Measurements from ENCODE around the gene LYZL1.

DNA sequence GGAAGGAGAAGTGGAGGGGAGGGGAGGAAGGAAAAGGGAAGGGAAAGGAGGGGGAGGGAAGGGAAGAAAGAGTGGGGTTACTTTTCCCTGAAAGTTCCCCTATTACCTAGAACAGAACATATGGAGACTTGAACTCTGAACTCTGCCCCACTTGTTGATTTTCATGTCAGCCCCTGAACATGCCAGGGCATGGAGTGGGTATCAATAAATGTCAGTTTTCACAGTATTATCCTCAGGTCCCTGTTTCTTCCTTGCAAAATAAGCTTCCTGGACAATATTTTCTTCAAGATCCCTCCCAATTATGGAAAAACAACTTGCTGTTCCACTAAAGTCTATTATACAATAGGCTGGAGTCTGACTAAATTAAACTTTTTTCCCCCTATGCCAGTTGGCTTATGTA is 46.9 kb upstream of the LYZL1 start:
- TF ChIP-seq, protein P1, sequence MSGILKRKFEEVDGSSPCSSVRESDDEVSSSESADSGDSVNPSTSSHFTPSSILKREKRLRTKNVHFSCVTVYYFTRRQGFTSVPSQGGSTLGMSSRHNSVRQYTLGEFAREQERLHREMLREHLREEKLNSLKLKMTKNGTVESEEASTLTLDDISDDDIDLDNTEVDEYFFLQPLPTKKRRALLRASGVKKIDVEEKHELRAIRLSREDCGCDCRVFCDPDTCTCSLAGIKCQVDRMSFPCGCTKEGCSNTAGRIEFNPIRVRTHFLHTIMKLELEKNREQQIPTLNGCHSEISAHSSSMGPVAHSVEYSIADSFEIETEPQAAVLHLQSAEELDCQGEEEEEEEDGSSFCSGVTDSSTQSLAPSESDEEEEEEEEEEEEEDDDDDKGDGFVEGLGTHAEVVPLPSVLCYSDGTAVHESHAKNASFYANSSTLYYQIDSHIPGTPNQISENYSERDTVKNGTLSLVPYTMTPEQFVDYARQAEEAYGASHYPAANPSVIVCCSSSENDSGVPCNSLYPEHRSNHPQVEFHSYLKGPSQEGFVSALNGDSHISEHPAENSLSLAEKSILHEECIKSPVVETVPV (CRISPR knock-in tag; IDR thresholded peaks at IDR 0.05): no peak
- TF ChIP-seq ZFP3 (CRISPR knock-in tag; IDR thresholded peaks at IDR 0.05) (no peak), ZFP30 (CRISPR knock-in tag; IDR thresholded peaks at IDR 0.05) (no peak), ARNTL (CRISPR knock-in tag; IDR thresholded peaks at IDR 0.05; ENCODE audit: borderline replicate concordance, low read depth) (no peak), ZNF8 (CRISPR knock-in tag; IDR thresholded peaks at IDR 0.05) (no peak), ZNF565 (CRISPR knock-in tag; conservative IDR thresholded peaks at IDR 0.05; ENCODE audit: low read depth) (no peak), ZNF70 (CRISPR knock-in tag; IDR thresholded peaks at IDR 0.05) (no peak), RARB (CRISPR knock-in tag; IDR thresholded peaks at IDR 0.05) (no peak)
- TF ChIP-seq, protein P2, sequence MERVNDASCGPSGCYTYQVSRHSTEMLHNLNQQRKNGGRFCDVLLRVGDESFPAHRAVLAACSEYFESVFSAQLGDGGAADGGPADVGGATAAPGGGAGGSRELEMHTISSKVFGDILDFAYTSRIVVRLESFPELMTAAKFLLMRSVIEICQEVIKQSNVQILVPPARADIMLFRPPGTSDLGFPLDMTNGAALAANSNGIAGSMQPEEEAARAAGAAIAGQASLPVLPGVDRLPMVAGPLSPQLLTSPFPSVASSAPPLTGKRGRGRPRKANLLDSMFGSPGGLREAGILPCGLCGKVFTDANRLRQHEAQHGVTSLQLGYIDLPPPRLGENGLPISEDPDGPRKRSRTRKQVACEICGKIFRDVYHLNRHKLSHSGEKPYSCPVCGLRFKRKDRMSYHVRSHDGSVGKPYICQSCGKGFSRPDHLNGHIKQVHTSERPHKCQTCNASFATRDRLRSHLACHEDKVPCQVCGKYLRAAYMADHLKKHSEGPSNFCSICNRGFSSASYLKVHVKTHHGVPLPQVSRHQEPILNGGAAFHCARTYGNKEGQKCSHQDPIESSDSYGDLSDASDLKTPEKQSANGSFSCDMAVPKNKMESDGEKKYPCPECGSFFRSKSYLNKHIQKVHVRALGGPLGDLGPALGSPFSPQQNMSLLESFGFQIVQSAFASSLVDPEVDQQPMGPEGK (CRISPR knock-in tag; IDR thresholded peaks at IDR 0.05; ENCODE audit: borderline replicate concordance): no peak
- TF ChIP-seq, protein P3, sequence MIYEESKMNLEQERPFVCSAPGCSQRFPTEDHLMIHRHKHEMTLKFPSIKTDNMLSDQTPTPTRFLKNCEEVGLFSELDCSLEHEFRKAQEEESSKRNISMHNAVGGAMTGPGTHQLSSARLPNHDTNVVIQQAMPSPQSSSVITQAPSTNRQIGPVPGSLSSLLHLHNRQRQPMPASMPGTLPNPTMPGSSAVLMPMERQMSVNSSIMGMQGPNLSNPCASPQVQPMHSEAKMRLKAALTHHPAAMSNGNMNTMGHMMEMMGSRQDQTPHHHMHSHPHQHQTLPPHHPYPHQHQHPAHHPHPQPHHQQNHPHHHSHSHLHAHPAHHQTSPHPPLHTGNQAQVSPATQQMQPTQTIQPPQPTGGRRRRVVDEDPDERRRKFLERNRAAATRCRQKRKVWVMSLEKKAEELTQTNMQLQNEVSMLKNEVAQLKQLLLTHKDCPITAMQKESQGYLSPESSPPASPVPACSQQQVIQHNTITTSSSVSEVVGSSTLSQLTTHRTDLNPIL (CRISPR knock-in tag; IDR thresholded peaks at IDR 0.05; ENCODE audit: low read depth): no peak

Data from SK-N-SH treated with all-trans-retinoic acid at 6 μM for 48 hours (cell line).